ENCODE results near the gene TAGLN. TPM values are rescaled to one million over a fixed set of nuclear protein-coding genes. Genes with fewer than 3 reads are reported as not detected.
A peak's percentile ranks its signal among the peaks of the same experiment; 100 is the strongest.

TAGLN gene
- polyA plus RNA-seq, 3 donors: 3.6 to 113 (median 4.0) TPM

DNA sequence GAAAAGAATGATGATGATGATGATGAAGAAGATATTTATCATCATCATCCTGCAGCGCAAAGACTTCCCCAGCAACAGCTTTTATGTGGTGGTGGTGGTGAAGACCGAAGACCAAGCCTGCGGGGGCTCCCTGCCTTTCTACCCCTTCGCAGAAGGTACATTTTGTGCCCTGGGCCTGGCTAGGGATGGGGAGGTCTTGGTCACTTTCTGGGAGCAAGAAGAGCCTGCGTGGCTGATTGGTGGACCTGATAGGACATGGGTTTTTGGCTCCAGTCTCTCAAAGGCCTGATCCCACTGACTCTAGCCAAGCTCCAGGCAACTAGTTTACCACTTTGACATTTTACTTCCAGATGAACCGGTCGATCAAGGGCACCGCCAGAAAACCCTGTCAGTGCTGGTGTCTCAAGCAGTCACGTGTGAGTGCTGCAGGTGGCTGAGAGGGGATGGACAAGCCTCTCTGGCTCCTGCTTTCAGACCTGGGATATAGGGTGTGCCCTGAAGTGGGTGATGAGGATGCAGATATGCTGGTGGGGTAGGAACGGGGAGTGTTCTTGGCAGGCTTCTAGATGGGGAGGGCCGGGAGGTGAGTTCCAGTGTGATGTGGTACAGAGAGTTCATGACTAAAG lies 15.3 kb upstream of the TAGLN start:
- no peak overlapping the region for H3K4me3 Mint-ChIP-seq
- WGBS (ENCODE audit: insufficient coverage): 97% methylated on average over 8 of the region's 11 CpGs

DNA sequence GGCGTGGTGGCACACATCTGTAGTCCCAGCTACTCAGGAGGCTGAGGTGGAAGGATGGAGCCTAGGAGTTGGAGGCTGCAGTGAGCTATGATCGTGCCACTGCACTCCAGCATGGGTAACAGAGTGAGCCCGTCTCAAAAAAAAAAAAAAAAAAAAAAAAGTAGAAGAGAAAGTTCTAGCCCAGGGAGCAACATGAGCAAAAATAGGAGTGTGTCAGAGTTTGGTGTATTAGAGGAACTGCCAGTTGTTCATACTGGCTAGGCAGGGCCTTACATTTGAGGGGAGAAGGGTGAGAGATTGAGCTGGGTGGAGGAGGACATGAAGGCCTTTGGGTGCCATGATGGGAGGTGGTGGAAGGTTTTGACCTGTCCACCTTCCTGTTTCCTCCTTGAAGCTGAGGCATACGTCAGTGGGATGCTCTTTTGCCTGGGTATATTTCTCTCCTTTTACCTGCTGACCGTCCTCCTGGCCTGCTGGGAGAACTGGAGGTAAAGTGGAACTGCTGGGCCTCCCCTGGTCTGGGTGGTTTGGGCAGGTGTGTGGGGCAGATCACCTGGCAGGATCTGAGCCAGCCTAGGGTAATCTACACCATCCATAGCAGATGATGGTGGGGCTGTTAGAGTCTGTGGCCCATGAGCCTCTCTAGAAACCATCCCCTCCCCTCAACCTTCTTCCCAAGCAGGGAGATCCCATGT lies 13.3 kb upstream of the TAGLN start:
- Histone ChIP-seq H3K9me3 (replicated peaks in 1 of 2; ENCODE audit: control insufficient read depth in 1 of 2, insufficient read depth in 1 of 2, low read length in 2 of 2) (no peaks in the 10 kb centered on the region), H3K9ac (ENCODE audit: insufficient read depth, low read length, poor library complexity, severe bottlenecking) (peak overlapping the region; percentile 60), H4K20me1 (ENCODE audit: insufficient read depth, low read length) (no peaks in the 10 kb centered on the region), H3K27ac (ENCODE audit: low read depth in 1 of 2, low read length in 2 of 2) (peak overlapping the region; percentile 90 to 92), H3K36me3 (replicated peaks in 1 of 2; ENCODE audit: control insufficient read depth in 1 of 2, insufficient read depth in 2 of 2, low read length in 2 of 2) (peaks cover 45 to 51% of the 10 kb centered on the region in 2 donors), H3K27me3 (ENCODE audit: control insufficient read depth in 2 of 2, insufficient read depth in 2 of 2, low read length in 2 of 2) (no peaks in the 10 kb centered on the region), H3K4me2 (replicated peaks; ENCODE audit: extremely low read depth, low read length, poor library complexity, severe bottlenecking) (peak overlapping the region; percentile 69), H3K4me1 (ENCODE audit: control insufficient read depth in 1 of 2, insufficient read depth in 2 of 2, low read length in 2 of 2) (peaks cover 68 to 74% of the 10 kb centered on the region in 2 donors), H2AFZ (ENCODE audit: insufficient read depth, low read depth, low read length, poor library complexity, severe bottlenecking) (peak overlapping the region; percentile 48), H3K79me2 (ENCODE audit: insufficient read depth, low read length) (peaks cover 20% of the 10 kb centered on the region), H3K4me3 (replicated peaks in 1 of 3; ENCODE audit: low read depth in 2 of 3, low read length in 3 of 3) (peak overlapping the region in 2 of 3 experiments; percentile 4 to 69)
- WGBS (ENCODE audit: insufficient coverage): 45% methylated on average over 2 of the region's 5 CpGs
- H3K4me1 Mint-ChIP-seq: peaks cover 64% of the 10 kb centered on the region
- no peaks in the 10 kb centered on the region for H3K9me3 Mint-ChIP-seq
- H3K27ac Mint-ChIP-seq: peak overlapping the region in 6 of 7 donors; percentile 86 to 98 (median 94)
- intact Hi-C loops (cut with micrococcal nuclease): no loop called here
- H3K4me3 Mint-ChIP-seq: peak overlapping the region; percentile 61 to 76
- H3K36me3 Mint-ChIP-seq: peaks cover 65 to 90% of the 10 kb centered on the region in 2 donors
- peak; percentile 69 to 85 (median 78) for DNase-seq
- peaks cover 0 to 5% (median 2%) of the 10 kb centered on the region in 3 donors for H3K27me3 Mint-ChIP-seq (ENCODE audit: low read depth in 3 of 3)
- TF ChIP-seq, protein P1, sequence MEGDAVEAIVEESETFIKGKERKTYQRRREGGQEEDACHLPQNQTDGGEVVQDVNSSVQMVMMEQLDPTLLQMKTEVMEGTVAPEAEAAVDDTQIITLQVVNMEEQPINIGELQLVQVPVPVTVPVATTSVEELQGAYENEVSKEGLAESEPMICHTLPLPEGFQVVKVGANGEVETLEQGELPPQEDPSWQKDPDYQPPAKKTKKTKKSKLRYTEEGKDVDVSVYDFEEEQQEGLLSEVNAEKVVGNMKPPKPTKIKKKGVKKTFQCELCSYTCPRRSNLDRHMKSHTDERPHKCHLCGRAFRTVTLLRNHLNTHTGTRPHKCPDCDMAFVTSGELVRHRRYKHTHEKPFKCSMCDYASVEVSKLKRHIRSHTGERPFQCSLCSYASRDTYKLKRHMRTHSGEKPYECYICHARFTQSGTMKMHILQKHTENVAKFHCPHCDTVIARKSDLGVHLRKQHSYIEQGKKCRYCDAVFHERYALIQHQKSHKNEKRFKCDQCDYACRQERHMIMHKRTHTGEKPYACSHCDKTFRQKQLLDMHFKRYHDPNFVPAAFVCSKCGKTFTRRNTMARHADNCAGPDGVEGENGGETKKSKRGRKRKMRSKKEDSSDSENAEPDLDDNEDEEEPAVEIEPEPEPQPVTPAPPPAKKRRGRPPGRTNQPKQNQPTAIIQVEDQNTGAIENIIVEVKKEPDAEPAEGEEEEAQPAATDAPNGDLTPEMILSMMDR (IDR thresholded peaks at IDR 0.05): no peak

More for the DNA sequence above, 15.3 kb upstream of the TAGLN start:
- H3K27ac ChIP-seq (ENCODE audit: low read depth in 1 of 2, low read length in 2 of 2): peak overlapping the region in 1 of 2 donors; percentile 2
- peaks cover 67 to 72% of the 10 kb centered on the region in 2 donors for H3K4me1 ChIP-seq (ENCODE audit: control insufficient read depth in 1 of 2, insufficient read depth in 2 of 2, low read length in 2 of 2)
- Mint-ChIP-seq H3K36me3 (peaks cover 56 to 72% of the 10 kb centered on the region in 2 donors), H3K4me1 (peaks cover 62% of the 10 kb centered on the region), H3K27me3 (ENCODE audit: low read depth in 3 of 3) (peaks cover 0 to 4% (median 2%) of the 10 kb centered on the region in 3 donors), H3K9me3 (no peaks in the 10 kb centered on the region), H3K27ac (peak overlapping the region in 4 of 7 donors; percentile 10 to 63 (median 23))
- no peak overlapping the region for H3K9ac ChIP-seq (ENCODE audit: insufficient read depth, low read length, poor library complexity, severe bottlenecking)
- no peak overlapping the region for H2AFZ ChIP-seq (ENCODE audit: insufficient read depth, low read depth, low read length, poor library complexity, severe bottlenecking)
- no peak overlapping the region for H3K4me3 ChIP-seq (replicated peaks in 1 of 3; ENCODE audit: low read depth in 2 of 3, low read length in 3 of 3)
- H4K20me1 ChIP-seq (ENCODE audit: insufficient read depth, low read length): no peaks in the 10 kb centered on the region
- no peak overlapping the region for H3K4me2 ChIP-seq (replicated peaks; ENCODE audit: extremely low read depth, low read length, poor library complexity, severe bottlenecking)
- H3K27me3 ChIP-seq (ENCODE audit: control insufficient read depth in 2 of 2, insufficient read depth in 2 of 2, low read length in 2 of 2): no peaks in the 10 kb centered on the region
- no peak for DNase-seq
- H3K79me2 ChIP-seq (ENCODE audit: insufficient read depth, low read length): peaks cover 37% of the 10 kb centered on the region
- TF ChIP-seq, protein P1 (IDR thresholded peaks at IDR 0.05): no peak
- H3K9me3 ChIP-seq (replicated peaks in 1 of 2; ENCODE audit: control insufficient read depth in 1 of 2, insufficient read depth in 1 of 2, low read length in 2 of 2): no peaks in the 10 kb centered on the region
- peaks cover 34 to 39% of the 10 kb centered on the region in 2 donors for H3K36me3 ChIP-seq (replicated peaks in 1 of 2; ENCODE audit: control insufficient read depth in 1 of 2, insufficient read depth in 2 of 2, low read length in 2 of 2)
- intact Hi-C loops (cut with micrococcal nuclease): loop anchor here (5.0 kb wide), 2 partner anchors 38 to 43 kb away; no protein-coding TSS in a partner anchor

Data from CD14-positive monocyte (primary cell).